Progenitor cell of endocrine pancreas (in vitro differentiated cells): Measurements from ENCODE around the gene PIGR. TPM values are rescaled to one million over a fixed set of nuclear protein-coding genes. Genes with fewer than 3 reads are reported as not detected.

Experiments
- DNase-seq: peaks from one replicate; pipeline ENCODE4 v3.0.0; 2021; ENCODE audit warnings: low spot score; ENCODE audit not compliant: unreplicated experiment
- H3K27ac Mint-ChIP-seq: 2 replicates; pipeline ENCODE4 v1.8.0; 2021; ENCODE audit warnings: mild to moderate bottlenecking, moderate library complexity, mixed read lengths
- H3K27me3 Mint-ChIP-seq: 2 replicates; pipeline ENCODE4 v1.8.0; 2021; ENCODE audit warnings: mixed read lengths
- H3K36me3 Mint-ChIP-seq: 2 replicates; pipeline ENCODE4 v1.8.0; 2022; ENCODE audit warnings: mixed read lengths; ENCODE audit not compliant: insufficient read depth
- H3K4me1 Mint-ChIP-seq: 2 replicates; pipeline ENCODE4 v1.8.0; 2021; ENCODE audit warnings: low read depth, mixed read lengths
- H3K4me3 Mint-ChIP-seq: 2 replicates; pipeline ENCODE4 v1.8.0; 2021; ENCODE audit warnings: low read depth, mild to moderate bottlenecking, moderate library complexity, mixed read lengths
- H3K9me3 Mint-ChIP-seq: 2 replicates; pipeline ENCODE4 v1.8.0; 2021; ENCODE audit warnings: low read depth, mixed read lengths
- CTCF ChIP-seq: fragments of 200-600 bp; sonication (generic); IDR thresholded peaks from one replicate; pipeline ENCODE4 v1.5.0; 2021; ENCODE audit warnings: antibody characterized with exemption, mild to moderate bottlenecking; ENCODE audit not compliant: unreplicated experiment
- long read RNA-seq: library from polyadenylated mRNA; unstranded; transcript quantifications from one replicate; pipeline ENCODE4 v2.0.0, GENCODE V29; 2020
- total RNA-seq: library from RNA; stranded (reverse); gene quantifications from 2 replicates; pipeline ENCODE4 v1.2.1, GENCODE V29; 2021

The PIGR gene
- not detected in 2 replicates for total RNA-seq
- long read RNA-seq = 0 reads

GRCh38 chr1:206946261-206946660 lies at the start of gene PIGR:
PIGR (minus strand) TSS chr1:206946466; CDS start chr1:206940531, 5,935 bp downstream.
- H3K27ac Mint-ChIP-seq = no peak within 1 kb of the TSS
- no peak for DNase-seq
- no peak for TF ChIP-seq CTCF
- peaks cover 5% of the 10 kb centered on the region for H3K9me3 Mint-ChIP-seq
- peaks cover 22% of the 10 kb centered on the region for H3K27me3 Mint-ChIP-seq
- peaks cover 19% of the 10 kb centered on the region for H3K4me1 Mint-ChIP-seq
- H3K4me3 Mint-ChIP-seq = no peak within 1 kb of the TSS
- no peaks in the 10 kb centered on the region for H3K36me3 Mint-ChIP-seq

GRCh38 chr1:206992790-206993189 lies 46.5 kb upstream of the PIGR start:
- Mint-ChIP-seq H3K27me3 (peaks cover 15% of the 10 kb centered on the region), H3K36me3 (no peaks in the 10 kb centered on the region), H3K4me1 (peaks cover 9% of the 10 kb centered on the region), H3K4me3 (no peak overlapping the region), H3K27ac (peak overlapping the region; percentile 62), H3K9me3 (no peaks in the 10 kb centered on the region)
- no peak for DNase-seq
- TF ChIP-seq CTCF = no peak

GRCh38 chr1:206987873-206988272 lies 41.6 kb upstream of the PIGR start:
- no peaks in the 10 kb centered on the region for H3K36me3 Mint-ChIP-seq
- no peaks in the 10 kb centered on the region for H3K9me3 Mint-ChIP-seq
- no peak overlapping the region for H3K27ac Mint-ChIP-seq
- peaks cover 6% of the 10 kb centered on the region for H3K4me1 Mint-ChIP-seq
- no peak for TF ChIP-seq CTCF
- H3K27me3 Mint-ChIP-seq = peaks cover 39% of the 10 kb centered on the region
- DNase-seq = no peak
- H3K4me3 Mint-ChIP-seq = no peak overlapping the region

GRCh38 chr1:206986885-206987284 lies 40.6 kb upstream of the PIGR start:
- Mint-ChIP-seq H3K9me3 (no peaks in the 10 kb centered on the region), H3K4me3 (no peak overlapping the region), H3K4me1 (no peaks in the 10 kb centered on the region), H3K27ac (no peak overlapping the region), H3K36me3 (no peaks in the 10 kb centered on the region), H3K27me3 (peaks cover 39% of the 10 kb centered on the region)
- TF ChIP-seq CTCF = no peak
- no peak for DNase-seq

- peaks cover 39% of the 10 kb centered on the region for H3K27me3 Mint-ChIP-seq
Measured at GRCh38 chr1:206986402-206986801, 40.1 kb upstream of the PIGR start.

More at GRCh38 chr1:206986402-206986801, 40.1 kb upstream of the PIGR start:
- Mint-ChIP-seq H3K27ac (no peak overlapping the region), H3K36me3 (no peaks in the 10 kb centered on the region), H3K4me1 (no peaks in the 10 kb centered on the region), H3K4me3 (no peak overlapping the region), H3K9me3 (no peaks in the 10 kb centered on the region)
- DNase-seq = no peak
- TF ChIP-seq CTCF = no peak
